NCI-H1105 (cell line): ENCODE measurements around the gene BPIFA1.

Experiments used
- DNase-seq: peaks from one replicate; lab custom pipeline; 2025; lab: John Stamatoyannopoulos, UW

BPIFA1 gene

DNA sequence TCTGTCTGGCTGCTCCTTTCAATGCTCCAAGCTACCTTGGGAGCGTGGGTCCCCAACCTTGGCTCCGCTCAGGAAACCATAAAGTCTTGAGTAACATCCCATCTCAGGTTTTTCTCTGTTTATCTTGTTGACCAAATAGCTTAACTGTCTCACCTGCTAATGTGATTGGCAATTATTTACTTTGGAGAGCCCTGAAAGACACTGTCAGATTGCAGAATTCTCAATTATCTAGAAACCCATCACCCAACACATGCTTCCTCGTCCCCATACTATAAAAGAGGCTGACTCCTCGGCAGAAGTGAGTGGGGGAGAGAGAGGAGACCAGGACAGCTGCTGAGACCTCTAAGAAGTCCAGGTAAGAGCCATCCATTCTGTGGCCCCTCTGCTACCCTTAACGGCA lies at the start of gene BPIFA1:
Gene BPIFA1 (plus strand): TSS at position 301 of the 400 bp plus-strand sequence. CDS start 1,716 bp downstream, outside the sequence.
- no peak for DNase-seq

DNA sequence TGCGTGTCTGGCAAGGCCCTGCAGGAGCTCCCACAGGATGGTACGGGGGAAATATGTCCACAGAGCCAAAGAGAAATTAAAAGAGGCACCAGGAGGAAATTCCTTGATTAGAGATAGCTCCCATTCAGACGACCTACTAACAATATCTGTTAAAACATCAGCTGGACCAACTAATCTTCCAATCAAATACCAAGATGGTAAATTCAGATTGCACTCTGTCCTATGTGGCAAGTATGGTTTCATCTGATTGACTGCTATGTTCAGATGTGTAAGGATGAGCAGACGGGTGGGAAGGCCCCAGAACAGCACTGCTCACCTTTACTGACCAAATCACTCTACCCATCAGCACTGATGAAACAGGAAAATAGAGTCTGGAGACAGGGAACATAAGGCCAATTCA lies 48.3 kb upstream of the BPIFA1 start:
- no peak for DNase-seq

- no peak for DNase-seq
These were observed 47.4 kb upstream of the BPIFA1 start for GRCh38 chr20:33188421-33188820.

DNA sequence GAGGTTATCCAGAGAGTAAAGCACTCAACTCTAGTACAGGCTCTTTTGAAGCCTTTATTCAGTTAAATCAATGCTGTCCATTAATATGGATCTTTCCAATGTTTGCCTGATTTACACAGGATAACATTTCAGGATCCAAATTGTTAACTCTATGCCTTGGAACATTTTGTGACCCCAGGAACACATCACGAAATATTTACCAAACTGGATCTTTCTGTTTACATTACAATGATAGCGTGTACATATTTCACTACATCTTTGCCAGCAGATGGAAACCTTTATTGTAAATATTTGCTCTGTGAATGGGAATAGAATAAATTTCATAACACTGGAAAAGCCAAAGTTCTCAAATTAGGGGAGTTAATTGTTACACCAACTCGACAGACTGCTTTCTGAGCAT lies 44.3 kb upstream of the BPIFA1 start:
- DNase-seq: no peak

DNA sequence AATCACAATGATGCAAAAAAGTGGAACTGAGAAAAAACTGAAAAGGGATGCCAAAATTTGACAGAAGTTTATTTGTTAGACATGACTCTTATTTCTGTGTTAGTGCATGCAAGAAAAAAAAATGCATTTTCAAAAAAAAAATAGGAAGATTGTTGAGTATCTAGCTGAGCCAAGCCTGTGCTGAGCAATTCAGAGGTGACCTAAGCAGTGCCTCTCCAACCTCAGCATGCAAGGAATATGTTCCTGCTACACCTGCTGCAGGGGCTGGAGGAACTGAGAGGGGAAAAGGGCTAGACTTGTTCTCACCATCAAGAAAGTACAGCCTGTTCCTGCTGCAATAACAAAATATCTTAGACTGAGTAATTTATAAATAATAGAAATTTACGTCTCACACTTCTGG lies 43.8 kb upstream of the BPIFA1 start:
- no peak for DNase-seq

GRCh38 chr20:33192912-33193501 lies 42.8 kb upstream of the BPIFA1 start:
- DNase-seq: no peak

DNA sequence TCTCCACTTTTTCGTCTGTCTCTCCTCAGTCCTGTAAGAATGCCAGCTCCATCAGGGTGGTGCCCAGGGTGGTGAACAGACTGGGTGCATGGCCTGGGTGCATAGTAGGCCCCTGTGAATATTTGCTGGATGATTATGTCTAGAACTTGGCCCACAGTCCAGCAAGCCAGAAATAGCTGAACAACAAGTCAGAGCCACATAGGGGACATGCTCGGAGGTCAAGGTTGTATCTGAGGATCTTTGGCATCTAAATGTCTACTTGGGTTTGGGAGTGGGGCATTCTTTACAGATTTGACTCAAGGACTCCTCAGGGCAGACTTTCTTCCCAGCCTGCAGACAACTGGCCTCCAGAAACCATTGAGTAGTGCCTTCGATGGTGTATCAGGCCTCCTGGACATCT lies 36.8 kb upstream of the BPIFA1 start:
- no peak for DNase-seq

- no peak for DNase-seq
These were observed 33.3 kb upstream of the BPIFA1 start for GRCh38 chr20:33202451-33202850.

DNA sequence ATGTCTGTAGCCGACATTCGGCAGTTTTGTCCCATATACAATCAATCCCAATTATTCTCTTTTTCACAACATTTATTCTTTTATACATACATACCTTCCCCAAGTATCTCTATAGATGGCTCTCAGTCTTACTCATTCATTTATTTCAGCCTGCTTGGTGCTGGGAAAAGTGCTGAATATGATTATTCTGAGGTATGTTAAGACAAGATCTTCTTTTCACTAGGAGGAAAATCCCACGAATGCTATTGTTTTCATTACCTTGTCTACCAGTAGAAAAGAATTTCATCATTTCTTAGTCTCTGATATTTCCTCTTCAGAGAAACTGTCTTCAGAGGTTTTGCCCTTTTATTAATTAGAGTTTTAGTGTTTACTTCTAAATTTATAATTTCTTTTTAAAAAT lies 32.4 kb upstream of the BPIFA1 start:
- no peak for DNase-seq

- DNase-seq: no peak
These were observed 26.0 kb upstream of the BPIFA1 start for GRCh38 chr20:33209789-33210188.

DNA sequence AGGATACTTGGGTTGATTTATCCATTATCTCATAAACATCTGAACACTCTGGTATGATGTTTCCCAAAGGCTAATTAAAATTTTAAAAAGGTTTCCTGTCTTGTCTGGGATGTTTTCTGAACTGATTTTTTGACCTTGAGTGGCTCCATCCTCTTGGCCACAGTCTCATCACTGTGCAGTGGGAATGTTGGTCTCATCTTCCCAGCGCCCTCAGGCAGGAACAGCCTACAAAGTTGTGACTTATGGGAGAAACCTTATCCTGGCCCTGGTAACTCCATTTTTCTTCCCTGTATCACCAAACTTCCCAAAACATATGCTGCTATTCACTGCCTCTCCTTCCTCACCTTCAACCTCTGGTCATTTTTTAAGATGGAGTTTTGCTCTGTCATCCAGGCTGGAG lies 25.4 kb upstream of the BPIFA1 start:
- DNase-seq: no peak

DNA sequence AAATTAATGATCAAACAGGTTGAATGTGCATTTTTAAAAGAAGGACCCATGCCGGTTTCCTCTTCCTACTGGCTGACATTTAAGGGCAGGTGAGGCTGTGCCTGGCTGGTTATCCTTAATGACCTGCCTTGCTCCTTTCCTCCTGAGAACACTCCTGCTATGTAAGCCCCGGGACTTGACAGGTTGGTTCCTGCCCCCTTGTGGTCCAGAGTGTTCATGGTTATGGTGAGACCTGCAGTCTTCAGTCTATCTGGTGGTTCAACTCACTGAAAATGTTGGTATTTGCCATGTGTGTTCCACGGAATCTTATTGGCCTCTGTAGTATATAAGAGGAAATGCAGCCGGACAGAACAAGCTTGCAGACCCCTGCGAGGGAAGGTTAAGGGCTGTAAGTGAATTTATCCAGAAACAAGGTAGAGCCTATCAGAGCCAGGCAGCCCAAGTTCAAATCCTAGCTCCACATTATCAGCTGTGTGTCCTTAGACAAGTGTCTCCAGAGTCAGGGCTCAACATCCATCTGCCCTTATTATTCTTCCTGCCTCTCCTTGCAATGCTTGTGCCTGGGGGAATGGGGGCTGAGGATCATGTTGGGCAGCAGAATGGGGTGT lies 23.9 kb upstream of the BPIFA1 start:
- DNase-seq: peak; percentile 63

- no peak for DNase-seq
These were observed 18.7 kb upstream of the BPIFA1 start, which contains the start of gene BPIFA3 for GRCh38 chr20:33217052-33217451. Gene BPIFA3, plus strand, starts transcription at chr20:33217352. Its CDS starts 185 bp downstream, at chr20:33217537.

GRCh38 chr20:33224399-33224798 lies 11.4 kb upstream of the BPIFA1 start:
- DNase-seq: no peak

DNA sequence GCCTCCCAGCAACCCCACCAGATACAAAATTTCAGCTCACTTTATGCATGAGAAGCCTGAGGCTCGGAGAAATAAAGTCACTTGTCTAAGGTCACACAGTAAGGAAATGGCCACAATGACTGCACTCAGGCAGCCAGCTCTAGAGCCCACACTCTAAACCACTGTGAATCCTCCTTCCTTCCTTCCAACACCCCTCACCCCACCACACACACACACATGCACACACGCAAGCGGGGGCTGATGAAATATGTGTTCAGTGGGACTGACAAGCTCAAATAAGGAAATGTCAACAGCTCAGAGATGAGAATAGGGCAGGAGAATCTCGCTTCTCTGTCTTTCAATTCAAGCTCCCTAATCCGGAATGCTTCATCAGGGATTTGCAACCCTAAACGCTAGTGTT lies 6.0 kb upstream of the BPIFA1 start:
- DNase-seq: no peak

- DNase-seq: no peak
These were observed 4.6 kb upstream of the BPIFA1 start for GRCh38 chr20:33231237-33231636.

- DNase-seq: no peak
These were observed 3.2 kb upstream of the BPIFA1 start for GRCh38 chr20:33232486-33233072.

- no peak for DNase-seq
These were observed 2.5 kb upstream of the BPIFA1 start for GRCh38 chr20:33233129-33233774.

- no peak for DNase-seq
These were observed 1.7 kb upstream of the BPIFA1 start for GRCh38 chr20:33234050-33234449.

- DNase-seq: no peak
These were observed 555 bp downstream of the BPIFA1 start for GRCh38 chr20:33236351-33236750.

GRCh38 chr20:33237989-33238388 lies 2.2 kb downstream of the BPIFA1 start:
- DNase-seq: no peak

- no peak for DNase-seq
These were observed 3.6 kb downstream of the BPIFA1 start for GRCh38 chr20:33239418-33239817.
